GM21381 (cell line): Measurements from ENCODE around the gene RORB.
"Not testable (repeated sequence)": the region's sequence is repeated elsewhere in the genome, so short reads cannot be mapped to it uniquely, and the experiment has no call there.

Source experiments
- ATAC-seq: cut with Tn5 transposase; IDR thresholded peaks from one replicate; pipeline ENCODE4 v1.9.1; 2021; ENCODE audit warnings: mild to moderate bottlenecking, moderate library complexity; ENCODE audit not compliant: unreplicated experiment

RORB gene

GRCh38 chr9:74512416-74512815 is 15.3 kb downstream of the RORB start:
- ATAC-seq = no peak

GRCh38 chr9:74513221-74513620 is 16.1 kb downstream of the RORB start:
- no peak for ATAC-seq

- ATAC-seq = no peak
Observed at GRCh38 chr9:74517188-74517587, 20.1 kb downstream of the RORB start.

GRCh38 chr9:74519419-74519818 is 22.3 kb downstream of the RORB start:
- no peak for ATAC-seq

GRCh38 chr9:74521009-74521408 is 23.9 kb downstream of the RORB start:
- no peak for ATAC-seq

- no peak for ATAC-seq
Observed at GRCh38 chr9:74524289-74524688, 27.2 kb downstream of the RORB start.

DNA sequence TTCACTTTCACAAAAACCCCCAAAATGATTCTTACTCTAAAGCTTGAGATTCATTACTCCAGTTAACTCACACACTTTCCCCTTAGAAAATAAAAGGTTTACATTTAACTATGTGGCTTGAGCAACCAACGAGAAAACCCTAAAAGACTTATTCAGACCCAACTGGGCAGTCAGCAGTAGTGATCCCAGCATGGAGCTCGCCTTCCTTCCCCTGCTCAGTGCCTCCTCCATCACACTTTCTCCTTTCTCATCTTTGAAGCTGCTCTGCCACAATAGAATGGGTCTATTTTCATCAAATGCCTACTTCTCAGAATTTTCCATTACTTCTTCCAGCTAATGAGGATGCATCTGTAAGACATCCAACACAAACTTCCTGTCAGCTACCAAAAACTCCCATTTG is 29.1 kb downstream of the RORB start:
- ATAC-seq = no peak

DNA sequence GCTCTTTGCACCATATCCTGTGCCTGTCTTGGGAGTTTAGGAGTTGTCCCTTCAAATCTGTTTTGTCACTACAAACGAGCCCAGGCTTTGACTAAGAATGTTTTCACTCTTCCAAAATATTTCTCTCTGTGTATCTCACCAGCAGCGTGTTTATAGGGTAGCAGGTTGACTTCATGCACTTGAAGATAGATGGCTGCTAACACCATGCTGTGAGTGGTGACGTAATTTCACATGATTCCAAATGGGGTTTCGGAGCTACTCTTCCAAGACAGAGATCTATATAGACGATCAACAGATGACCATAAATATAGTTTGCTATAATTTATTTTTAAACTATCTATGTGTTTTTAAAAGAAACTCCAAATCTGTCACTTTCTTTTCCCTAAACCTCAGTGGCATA is 30.6 kb downstream of the RORB start:
- ATAC-seq = no peak

- no peak for ATAC-seq
Observed at GRCh38 chr9:74528207-74528606, 31.1 kb downstream of the RORB start.

GRCh38 chr9:74530458-74530857 is 33.3 kb downstream of the RORB start:
- not testable (repeated sequence) for ATAC-seq

GRCh38 chr9:74533253-74533652 is 36.1 kb downstream of the RORB start:
- no peak for ATAC-seq

DNA sequence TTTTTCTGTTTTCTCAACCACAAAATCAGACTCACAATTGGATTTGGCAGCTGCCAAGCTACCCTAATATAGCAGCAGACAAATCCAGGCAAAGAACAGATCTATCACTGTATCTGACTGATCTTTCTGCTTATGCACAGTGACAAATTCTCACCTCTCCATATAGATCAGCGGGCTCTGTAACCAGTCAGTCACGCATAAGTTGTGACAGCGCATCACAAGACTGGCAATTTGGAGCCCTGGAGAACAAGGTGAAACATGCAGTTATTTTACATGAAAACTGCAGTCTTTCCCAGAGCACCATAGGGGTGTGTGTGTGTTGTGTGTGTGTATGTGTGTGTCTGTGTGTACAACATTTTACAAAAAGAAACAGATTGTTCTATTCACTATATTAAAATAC is 37.7 kb downstream of the RORB start:
- ATAC-seq = no peak

DNA sequence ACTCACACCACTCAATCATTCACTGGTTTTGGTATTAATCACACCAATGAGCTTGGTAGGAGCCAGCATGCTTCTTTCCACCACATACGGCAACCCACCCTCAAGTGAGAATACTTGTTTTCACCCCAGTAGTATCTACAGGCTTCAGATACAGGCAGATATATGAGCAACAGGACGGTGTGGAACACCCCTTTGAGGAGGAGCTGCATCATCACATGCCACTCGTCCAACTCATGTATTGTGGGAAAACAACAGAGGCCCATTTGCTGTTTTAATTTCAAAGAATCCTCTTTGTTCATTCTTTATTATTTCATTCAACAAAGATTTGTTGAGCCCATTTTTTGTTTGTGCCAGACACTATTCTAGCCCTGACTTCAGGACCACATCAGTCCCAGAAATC is 46.0 kb downstream of the RORB start:
- ATAC-seq = no peak

DNA sequence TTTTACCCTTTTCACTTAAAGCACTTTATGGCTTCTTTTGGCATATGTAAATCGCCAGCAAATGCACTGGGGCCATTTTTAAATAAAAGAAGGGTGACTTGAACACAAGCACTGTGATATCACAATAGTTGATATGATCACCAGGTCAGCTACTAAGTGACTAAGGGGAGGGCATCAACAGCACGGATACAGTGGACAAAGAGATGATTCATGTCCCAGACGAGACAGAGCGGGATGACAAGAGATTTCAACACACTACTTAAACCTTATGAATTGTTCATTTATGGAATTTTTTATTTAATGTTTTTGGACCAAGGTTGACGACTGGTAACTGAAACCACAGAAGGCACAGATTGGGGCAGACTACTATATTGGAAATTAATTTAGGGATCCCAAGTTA is 54.1 kb downstream of the RORB start:
- ATAC-seq = no peak

DNA sequence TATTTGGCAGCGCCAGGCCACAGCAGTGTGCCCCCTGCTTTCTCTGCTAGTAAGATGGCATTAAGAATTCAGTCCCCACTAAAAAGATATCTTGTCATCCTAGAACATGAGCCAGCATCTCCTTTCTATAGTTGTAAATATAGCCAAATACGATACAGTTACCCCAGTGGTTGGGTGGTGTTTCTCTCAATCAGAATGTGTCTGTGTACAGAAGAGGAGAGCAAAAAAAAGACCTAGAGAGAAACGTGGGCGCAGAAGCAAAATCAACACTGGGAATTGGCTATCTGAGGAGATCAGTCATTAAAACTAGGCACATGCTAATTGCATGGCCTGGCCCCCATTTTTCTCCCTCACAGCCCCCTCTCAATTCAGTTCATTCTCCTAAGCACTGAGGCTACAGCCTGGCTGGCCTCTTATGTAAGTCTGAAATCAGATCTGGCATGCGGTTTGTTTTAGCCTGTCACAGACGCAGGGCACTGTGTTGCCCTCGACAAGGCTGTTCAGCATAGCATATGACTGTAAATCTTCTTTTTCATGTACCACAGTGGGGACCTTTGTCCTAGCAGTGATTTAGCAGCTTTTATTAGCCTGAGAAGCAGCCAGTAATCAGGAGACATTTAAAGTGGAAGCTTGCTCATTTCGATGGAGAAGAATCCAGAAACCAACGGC is 57.8 kb downstream of the RORB start:
- ATAC-seq = no peak

DNA sequence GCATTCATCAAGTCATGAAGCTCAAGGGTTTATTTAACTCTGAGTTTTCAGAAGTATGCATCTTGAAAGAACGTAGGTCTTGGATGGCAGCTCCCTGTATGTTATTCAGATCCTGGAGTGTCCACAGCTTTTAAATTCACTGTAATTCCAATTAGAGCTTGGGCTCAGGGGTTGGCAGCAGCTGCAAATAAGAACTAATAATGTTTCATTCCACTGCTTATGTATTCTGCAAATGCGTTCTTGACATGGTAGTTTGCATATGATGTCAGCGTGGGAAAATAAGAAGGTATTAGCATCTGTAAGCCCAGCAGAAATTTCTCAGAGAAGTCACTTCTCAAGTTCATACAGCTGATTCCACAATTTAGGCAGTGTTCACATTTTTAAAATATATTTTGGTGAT is 58.4 kb downstream of the RORB start:
- ATAC-seq = no peak

DNA sequence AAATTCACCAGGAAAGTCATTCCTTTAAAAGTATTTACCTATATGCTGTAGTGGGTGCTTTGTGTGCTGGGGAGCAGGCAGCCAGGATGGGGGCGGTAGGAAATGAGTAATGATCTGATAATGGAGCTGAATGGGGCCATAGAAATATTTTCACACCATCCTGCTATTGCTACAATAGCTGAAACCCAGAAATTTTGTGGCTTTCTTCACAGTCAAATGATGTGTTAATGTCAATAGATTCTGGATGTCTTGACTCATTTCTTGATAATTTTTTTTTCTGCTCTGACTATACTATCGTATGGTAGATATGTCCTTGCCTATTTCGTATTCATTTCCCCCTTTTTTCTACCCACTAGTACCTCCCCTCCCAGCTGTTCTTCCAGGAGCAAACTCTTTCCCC is 59.5 kb downstream of the RORB start:
- peak; percentile 81 for ATAC-seq

- ATAC-seq = no peak
Observed at GRCh38 chr9:74557571-74557970, 60.4 kb downstream of the RORB start.

DNA sequence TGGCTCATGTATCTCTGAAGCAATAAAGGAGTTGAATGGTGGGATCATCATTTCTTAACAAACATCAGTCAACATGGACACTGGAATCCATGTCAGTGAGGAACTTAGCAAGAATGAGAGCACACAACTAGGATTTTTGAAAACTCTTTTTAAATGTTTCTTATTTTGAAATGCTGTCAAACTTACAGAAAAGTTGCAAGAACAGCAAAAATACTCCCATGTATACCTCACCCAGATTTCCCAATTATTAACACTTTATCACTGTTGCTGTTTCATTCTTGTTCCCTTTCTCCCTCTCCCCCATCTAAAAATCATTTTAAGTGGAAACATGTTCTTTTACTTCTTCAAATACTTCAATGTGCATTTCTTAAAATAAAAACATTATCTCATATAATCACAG is 65.5 kb downstream of the RORB start:
- ATAC-seq = no peak

DNA sequence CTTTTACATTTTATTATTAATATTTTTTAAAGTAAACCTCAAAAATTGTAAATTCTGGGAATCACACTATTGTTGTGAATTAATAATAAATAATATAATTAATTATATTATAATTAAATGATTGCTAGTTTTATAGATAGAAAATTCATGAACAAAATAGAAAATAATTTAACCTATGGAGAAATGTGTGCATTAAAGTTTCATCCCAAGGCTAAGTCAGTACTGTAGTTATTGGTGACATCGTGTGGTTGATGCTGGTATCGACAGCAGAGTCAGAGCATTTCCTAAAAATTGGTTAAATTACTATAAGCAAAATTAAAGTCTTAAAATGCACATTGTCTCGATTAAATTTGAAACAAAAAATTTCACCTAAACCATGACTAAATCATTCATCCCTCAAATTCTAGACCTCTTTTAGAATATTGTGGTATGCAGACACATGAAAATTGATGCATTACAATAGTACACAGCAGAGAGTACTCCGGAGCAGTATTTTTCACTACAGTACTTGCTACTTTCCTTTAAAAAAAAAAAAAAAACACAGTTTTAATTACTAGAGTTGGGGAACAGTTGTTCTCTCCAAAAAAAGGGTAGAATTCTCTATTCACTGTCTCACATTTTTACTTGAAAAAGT is 73.9 kb downstream of the RORB start:
- peak; percentile 59 for ATAC-seq

DNA sequence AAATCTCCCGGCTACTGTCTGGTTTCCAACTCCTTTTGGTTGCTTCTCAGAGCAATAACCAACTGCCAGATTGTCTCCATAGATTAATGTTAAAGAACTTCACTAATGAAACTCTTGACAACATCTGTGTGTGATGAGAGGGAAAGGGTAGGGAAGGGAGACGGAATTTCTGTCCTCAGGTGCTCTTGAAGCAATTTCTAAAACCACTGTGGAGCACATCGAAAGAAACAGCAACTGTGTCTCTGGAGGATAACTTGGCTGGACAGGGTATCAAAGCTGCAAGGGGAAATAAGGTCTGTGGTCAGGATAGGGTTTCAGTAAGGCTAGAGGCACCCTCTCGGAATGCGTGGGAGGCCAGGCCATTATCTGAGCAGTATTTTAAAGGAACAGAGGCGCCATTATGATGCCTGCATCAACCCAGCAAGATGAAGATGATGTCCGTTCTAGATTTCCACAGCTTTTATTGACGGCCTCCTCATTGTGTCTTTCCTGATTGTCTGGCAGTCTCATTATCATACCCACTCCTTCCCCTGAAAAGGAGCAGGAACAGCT is 76.6 kb downstream of the RORB start:
- ATAC-seq = peak; percentile 73

DNA sequence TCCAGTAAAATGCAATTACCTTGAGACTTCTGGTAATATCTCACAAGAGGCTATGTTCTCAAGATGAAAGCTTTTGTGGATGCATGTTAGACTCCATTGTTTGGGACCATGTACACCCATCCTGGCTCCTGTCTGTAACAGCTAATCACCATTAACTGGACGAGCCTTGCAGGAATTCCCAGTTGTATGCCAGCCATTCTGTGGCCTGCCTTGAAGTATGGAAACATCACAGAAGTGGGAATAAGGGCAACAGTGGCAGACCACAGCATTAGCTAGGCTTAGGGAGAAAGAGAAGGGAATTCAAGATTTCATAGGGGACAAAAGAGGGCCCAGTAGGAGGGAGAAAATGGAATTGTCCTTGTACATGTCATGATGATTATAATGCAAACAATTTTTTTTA is 79.0 kb downstream of the RORB start:
- no peak for ATAC-seq

DNA sequence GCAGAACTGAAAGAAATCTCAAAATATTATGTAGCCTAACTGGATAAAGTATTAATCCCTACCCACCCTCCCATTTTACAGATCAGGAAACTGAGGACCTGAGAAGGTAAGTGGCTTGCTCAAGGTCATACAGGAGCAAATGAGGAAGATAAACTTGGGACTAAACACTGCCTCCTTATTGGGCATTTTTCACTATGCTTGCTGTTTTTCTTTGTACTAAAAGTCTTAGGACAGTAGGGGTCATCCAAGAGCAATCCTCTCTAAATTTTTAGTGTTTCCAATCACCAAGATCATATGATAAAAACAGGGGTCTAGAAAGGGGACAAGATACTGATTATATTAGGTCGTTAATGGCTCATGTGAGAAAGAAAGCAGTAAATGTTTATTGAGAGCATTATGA is 80.8 kb downstream of the RORB start:
- ATAC-seq = no peak
